HG02938 (cell line): ENCODE data around the gene B3GAT3.
"Not testable (repeated sequence)": the region's sequence is repeated elsewhere in the genome, so short reads cannot be mapped to it uniquely, and the experiment has no call there.

ENCODE experiments used
- ATAC-seq: cut with Tn5 transposase; IDR thresholded peaks from one replicate; pipeline ENCODE4 v1.9.1; 2021; ENCODE audit warnings: mild to moderate bottlenecking, moderate library complexity; ENCODE audit not compliant: unreplicated experiment

B3GAT3 gene

GRCh38 chr11:62645946-62646824 is 24.4 kb upstream of the B3GAT3 start, which contains the start of gene GANAB:
TSS of gene GANAB (minus strand) at chr11:62646613. CDS start at chr11:62646599, 14 bp downstream.
- ATAC-seq = peak; percentile 90

GRCh38 chr11:62645671-62645945 is 23.8 kb upstream of the B3GAT3 start:
- ATAC-seq = no peak

GRCh38 chr11:62644220-62644619 is 22.4 kb upstream of the B3GAT3 start:
- no peak for ATAC-seq

- no peak for ATAC-seq
Observed at GRCh38 chr11:62632492-62632891, 10.7 kb upstream of the B3GAT3 start.

GRCh38 chr11:62627713-62628112 is 5.9 kb upstream of the B3GAT3 start:
- no peak for ATAC-seq

GRCh38 chr11:62622476-62623089 is 797 bp upstream of the B3GAT3 start:
- ATAC-seq = no peak

- no peak for ATAC-seq
Observed at GRCh38 chr11:62621027-62621566, 689 bp downstream of the B3GAT3 start.

- ATAC-seq = not testable (repeated sequence)
Observed at GRCh38 chr11:62616957-62617356, 4.8 kb downstream of the B3GAT3 start.

GRCh38 chr11:62615521-62615920 is 6.3 kb downstream of the B3GAT3 start:
- ATAC-seq = no peak

GRCh38 chr11:62614275-62614674 is 7.5 kb downstream of the B3GAT3 start:
- no peak for ATAC-seq

GRCh38 chr11:62613291-62613778 is 8.5 kb downstream of the B3GAT3 start:
- ATAC-seq = no peak

GRCh38 chr11:62612366-62613290 is 9.2 kb downstream of the B3GAT3 start, which contains the start of the genes EML3 and ROM1:
TSS of gene EML3 (minus strand) at chr11:62612775. CDS start at chr11:62612457, 318 bp downstream.
TSS of gene ROM1 (plus strand) at chr11:62613257. CDS start at chr11:62613282, 25 bp downstream.
- ATAC-seq = peak; percentile 62

- peak; percentile 24 for ATAC-seq
Observed at GRCh38 chr11:62611705-62612365, 10.0 kb downstream of the B3GAT3 start.

GRCh38 chr11:62610814-62611704 is 10.7 kb downstream of the B3GAT3 start:
- no peak for ATAC-seq

- ATAC-seq = no peak
Observed at GRCh38 chr11:62610403-62610802, 11.4 kb downstream of the B3GAT3 start.

- ATAC-seq = no peak
Observed at GRCh38 chr11:62608776-62609175, 13.0 kb downstream of the B3GAT3 start.

GRCh38 chr11:62607714-62608113 is 14.1 kb downstream of the B3GAT3 start:
- no peak for ATAC-seq

- ATAC-seq = no peak
Observed at GRCh38 chr11:62605902-62606301, 15.9 kb downstream of the B3GAT3 start.

GRCh38 chr11:62605467-62605866 is 16.3 kb downstream of the B3GAT3 start:
- no peak for ATAC-seq
